ENCODE results near the gene ATG16L1. TPM values are rescaled to one million over a fixed set of nuclear protein-coding genes. Genes with fewer than 3 reads are reported as not detected.

Gene ATG16L1
- total RNA-seq, 1 donor from 2014 or later: 27.9 TPM

- no peak for DNase-seq (ENCODE audit: low spot score, unreplicated experiment)
- H3K4me3 Mint-ChIP-seq (ENCODE audit: low read depth): no peak overlapping the region
- no peaks in the 10 kb centered on the region for H3K9me3 Mint-ChIP-seq (ENCODE audit: low read depth)
- TF ChIP-seq, protein P1, sequence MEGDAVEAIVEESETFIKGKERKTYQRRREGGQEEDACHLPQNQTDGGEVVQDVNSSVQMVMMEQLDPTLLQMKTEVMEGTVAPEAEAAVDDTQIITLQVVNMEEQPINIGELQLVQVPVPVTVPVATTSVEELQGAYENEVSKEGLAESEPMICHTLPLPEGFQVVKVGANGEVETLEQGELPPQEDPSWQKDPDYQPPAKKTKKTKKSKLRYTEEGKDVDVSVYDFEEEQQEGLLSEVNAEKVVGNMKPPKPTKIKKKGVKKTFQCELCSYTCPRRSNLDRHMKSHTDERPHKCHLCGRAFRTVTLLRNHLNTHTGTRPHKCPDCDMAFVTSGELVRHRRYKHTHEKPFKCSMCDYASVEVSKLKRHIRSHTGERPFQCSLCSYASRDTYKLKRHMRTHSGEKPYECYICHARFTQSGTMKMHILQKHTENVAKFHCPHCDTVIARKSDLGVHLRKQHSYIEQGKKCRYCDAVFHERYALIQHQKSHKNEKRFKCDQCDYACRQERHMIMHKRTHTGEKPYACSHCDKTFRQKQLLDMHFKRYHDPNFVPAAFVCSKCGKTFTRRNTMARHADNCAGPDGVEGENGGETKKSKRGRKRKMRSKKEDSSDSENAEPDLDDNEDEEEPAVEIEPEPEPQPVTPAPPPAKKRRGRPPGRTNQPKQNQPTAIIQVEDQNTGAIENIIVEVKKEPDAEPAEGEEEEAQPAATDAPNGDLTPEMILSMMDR (IDR thresholded peaks at IDR 0.05; ENCODE audit: unreplicated experiment): no peak
- no peaks in the 10 kb centered on the region for H3K4me1 Mint-ChIP-seq (ENCODE audit: low read depth)
- H3K27me3 Mint-ChIP-seq: no peaks in the 10 kb centered on the region
- no peaks in the 10 kb centered on the region for H3K36me3 Mint-ChIP-seq (ENCODE audit: insufficient read depth)
- H3K27ac Mint-ChIP-seq: no peak overlapping the region
These were observed 15.5 kb upstream of the ATG16L1 start for GRCh38 chr2:233235977-233236376.

DNA sequence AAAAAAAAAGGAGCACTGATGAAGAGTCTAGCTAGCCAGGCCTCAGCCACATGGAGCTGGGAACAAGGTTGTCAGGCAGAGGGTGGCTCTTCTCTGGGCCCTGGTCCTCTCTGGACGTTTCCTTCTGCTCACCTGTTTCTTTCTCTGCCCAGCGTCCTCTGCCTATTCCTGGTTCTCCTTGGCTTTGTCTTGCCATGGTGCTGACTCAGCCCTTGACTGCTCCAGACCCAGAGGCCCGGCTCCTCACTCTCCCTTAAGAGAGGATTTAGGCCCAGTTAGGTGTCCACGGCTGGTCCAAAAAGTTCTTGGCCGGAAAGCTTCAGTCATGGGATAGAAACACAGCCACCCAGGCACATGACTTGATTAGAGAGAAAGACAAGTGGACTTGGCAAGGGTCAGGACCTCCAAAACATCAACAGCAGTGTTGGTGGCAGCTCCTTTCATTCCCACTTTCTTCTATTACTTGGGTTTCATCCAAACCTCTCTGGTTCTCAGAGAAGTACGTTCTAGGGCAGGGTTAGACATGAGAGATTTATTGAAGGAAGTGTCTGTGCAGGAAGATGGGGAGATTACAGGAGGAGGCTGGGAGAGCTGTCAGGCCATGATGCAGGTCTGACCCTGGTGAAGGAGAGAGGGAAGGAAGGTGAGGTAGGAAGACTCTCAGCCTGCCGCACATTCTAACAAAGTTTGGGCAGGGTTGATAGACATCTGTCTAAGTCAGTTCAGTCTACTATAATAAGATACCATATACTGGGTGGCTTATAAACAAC lies 14.5 kb upstream of the ATG16L1 start:
- H3K36me3 Mint-ChIP-seq (ENCODE audit: insufficient read depth): no peaks in the 10 kb centered on the region

DNA sequence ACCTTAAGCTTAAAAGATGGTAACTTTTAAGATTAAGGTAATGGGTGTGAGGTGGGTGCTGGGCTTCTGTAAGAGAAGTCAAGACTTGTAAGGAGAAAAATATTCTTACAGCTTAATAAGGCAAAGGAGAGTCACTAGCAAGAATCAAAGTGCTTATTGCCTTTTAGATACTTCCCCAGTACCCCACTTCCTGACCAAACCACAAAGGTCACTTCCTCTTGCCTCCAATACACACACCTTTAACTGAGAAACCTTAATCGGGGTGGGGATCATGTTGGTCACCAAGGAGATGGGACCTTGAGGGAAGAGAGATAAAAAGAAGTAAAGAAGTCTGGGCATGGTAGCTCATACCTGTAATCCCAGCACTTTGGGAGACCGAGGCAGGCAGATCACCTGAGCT lies 10.6 kb upstream of the ATG16L1 start:
- Mint-ChIP-seq H3K4me1 (ENCODE audit: low read depth) (no peaks in the 10 kb centered on the region), H3K27me3 (no peaks in the 10 kb centered on the region), H3K9me3 (ENCODE audit: low read depth) (no peaks in the 10 kb centered on the region), H3K36me3 (ENCODE audit: insufficient read depth) (no peaks in the 10 kb centered on the region), H3K27ac (no peak overlapping the region), H3K4me3 (ENCODE audit: low read depth) (no peak overlapping the region)
- no peak for DNase-seq (ENCODE audit: low spot score, unreplicated experiment)
- TF ChIP-seq, protein P1 (IDR thresholded peaks at IDR 0.05; ENCODE audit: unreplicated experiment): no peak

More for the DNA sequence above, 14.5 kb upstream of the ATG16L1 start:
- no peaks in the 10 kb centered on the region for H3K4me1 Mint-ChIP-seq (ENCODE audit: low read depth)
- TF ChIP-seq, protein P1 (IDR thresholded peaks at IDR 0.05; ENCODE audit: unreplicated experiment): no peak
- DNase-seq (ENCODE audit: low spot score, unreplicated experiment): no peak
- no peaks in the 10 kb centered on the region for H3K9me3 Mint-ChIP-seq (ENCODE audit: low read depth)
- no peak overlapping the region for H3K4me3 Mint-ChIP-seq (ENCODE audit: low read depth)
- no peak overlapping the region for H3K27ac Mint-ChIP-seq
- H3K27me3 Mint-ChIP-seq: no peaks in the 10 kb centered on the region

DNA sequence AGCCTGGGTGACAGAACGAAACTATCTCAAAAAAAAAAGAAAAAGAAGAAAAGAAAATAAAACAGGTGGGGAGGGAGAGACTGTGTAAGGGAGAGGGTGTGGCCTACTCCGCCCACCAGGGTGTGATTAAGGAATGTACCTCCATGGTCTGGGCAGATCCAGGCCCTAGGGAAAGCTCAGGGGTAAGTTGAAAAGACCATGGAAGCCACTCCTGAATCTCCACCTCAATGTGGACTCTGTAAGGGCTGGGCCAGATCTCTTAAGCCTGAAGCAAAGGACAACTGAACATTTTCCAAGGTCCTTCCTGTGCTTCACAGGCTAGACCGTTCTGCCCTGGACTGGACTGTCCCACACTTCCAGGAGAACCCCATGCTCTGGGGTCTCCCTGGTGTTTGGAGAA lies 9.7 kb upstream of the ATG16L1 start:
- Mint-ChIP-seq H3K9me3 (ENCODE audit: low read depth) (no peaks in the 10 kb centered on the region), H3K36me3 (ENCODE audit: insufficient read depth) (no peaks in the 10 kb centered on the region), H3K27me3 (no peaks in the 10 kb centered on the region), H3K27ac (no peak overlapping the region), H3K4me1 (ENCODE audit: low read depth) (no peaks in the 10 kb centered on the region), H3K4me3 (ENCODE audit: low read depth) (no peak overlapping the region)
- no peak for DNase-seq (ENCODE audit: low spot score, unreplicated experiment)
- TF ChIP-seq, protein P1 (IDR thresholded peaks at IDR 0.05; ENCODE audit: unreplicated experiment): no peak

DNA sequence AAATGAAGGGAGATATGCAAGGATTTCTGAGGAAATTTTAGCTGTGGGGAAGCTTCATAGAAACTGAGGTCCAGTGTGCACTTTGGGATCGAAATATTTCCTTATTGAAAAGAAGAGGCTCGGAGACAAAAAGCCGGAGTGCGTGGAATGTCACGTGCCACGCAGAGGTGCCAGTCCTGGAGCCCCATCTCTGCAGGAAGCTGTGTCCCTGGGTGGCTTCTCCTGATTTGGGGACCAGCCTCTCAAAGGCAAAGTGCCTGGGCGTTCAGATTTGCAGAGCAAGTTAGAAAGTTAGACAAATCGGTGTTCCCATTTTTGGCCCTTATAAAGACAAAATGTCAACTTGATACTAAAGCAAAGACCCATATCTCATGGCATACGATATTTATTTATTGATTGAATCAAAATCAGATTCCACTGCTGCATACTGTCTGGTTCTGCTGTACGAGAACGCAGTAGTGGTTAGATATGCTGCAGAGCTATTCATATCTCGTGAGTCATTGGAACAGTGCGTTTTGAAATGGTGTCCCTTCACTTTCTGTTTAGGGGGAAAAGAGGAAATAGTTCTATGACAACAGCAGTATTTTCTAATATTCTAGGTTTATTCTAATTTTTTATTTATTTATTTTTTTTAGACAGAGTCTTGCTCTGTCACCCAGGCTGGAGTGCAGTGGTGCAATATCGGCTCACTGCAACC lies 9.1 kb upstream of the ATG16L1 start:
- Mint-ChIP-seq H3K4me3 (ENCODE audit: low read depth) (no peak overlapping the region), H3K36me3 (ENCODE audit: insufficient read depth) (no peaks in the 10 kb centered on the region), H3K27me3 (no peaks in the 10 kb centered on the region), H3K9me3 (ENCODE audit: low read depth) (no peaks in the 10 kb centered on the region), H3K27ac (no peak overlapping the region), H3K4me1 (ENCODE audit: low read depth) (no peaks in the 10 kb centered on the region)
- TF ChIP-seq, protein P1 (IDR thresholded peaks at IDR 0.05; ENCODE audit: unreplicated experiment): no peak
- DNase-seq (ENCODE audit: low spot score, unreplicated experiment): no peak
